ENCODE data around the gene SLC25A34. TPM values are rescaled to one million over a fixed set of nuclear protein-coding genes. Genes with fewer than 3 reads are reported as not detected.

The SLC25A34 gene
- total RNA-seq, 1 donor from 2014 or later, result 3.3 TPM

DNA sequence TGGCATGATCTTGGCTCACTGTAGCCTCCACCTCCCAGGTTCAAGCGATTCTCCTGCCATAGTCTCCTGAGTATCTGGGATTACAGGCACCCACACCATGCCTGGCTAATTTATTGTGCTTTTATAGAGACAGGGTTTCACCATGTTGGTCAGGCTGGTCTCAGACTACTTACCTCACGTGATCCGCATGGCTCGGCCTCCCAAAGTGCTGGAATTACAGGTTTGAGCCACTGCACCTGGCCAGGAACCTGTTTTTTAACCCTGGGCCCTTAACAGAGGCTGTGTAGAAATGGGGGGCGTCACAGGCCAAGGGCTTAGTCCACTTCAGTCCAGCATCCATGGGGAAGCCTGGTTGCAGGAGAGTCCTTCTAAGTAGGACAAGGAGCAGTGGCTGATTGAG is 31.9 kb downstream of the SLC25A34 start:
- Mint-ChIP-seq H3K9me3 (no peaks in the 10 kb centered on the region), H3K27ac (ENCODE audit: unreplicated experiment) (no peak overlapping the region), H3K27me3 (ENCODE audit: low read depth) (no peaks in the 10 kb centered on the region), H3K4me1 (no peaks in the 10 kb centered on the region), H3K4me3 (no peak overlapping the region), H3K36me3 (ENCODE audit: low read depth) (no peaks in the 10 kb centered on the region)
- DNase-seq (ENCODE audit: low read depth, low spot score), result no peak
- TF ChIP-seq, protein P1, sequence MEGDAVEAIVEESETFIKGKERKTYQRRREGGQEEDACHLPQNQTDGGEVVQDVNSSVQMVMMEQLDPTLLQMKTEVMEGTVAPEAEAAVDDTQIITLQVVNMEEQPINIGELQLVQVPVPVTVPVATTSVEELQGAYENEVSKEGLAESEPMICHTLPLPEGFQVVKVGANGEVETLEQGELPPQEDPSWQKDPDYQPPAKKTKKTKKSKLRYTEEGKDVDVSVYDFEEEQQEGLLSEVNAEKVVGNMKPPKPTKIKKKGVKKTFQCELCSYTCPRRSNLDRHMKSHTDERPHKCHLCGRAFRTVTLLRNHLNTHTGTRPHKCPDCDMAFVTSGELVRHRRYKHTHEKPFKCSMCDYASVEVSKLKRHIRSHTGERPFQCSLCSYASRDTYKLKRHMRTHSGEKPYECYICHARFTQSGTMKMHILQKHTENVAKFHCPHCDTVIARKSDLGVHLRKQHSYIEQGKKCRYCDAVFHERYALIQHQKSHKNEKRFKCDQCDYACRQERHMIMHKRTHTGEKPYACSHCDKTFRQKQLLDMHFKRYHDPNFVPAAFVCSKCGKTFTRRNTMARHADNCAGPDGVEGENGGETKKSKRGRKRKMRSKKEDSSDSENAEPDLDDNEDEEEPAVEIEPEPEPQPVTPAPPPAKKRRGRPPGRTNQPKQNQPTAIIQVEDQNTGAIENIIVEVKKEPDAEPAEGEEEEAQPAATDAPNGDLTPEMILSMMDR (conservative IDR thresholded peaks at IDR 0.05), result no peak

DNA sequence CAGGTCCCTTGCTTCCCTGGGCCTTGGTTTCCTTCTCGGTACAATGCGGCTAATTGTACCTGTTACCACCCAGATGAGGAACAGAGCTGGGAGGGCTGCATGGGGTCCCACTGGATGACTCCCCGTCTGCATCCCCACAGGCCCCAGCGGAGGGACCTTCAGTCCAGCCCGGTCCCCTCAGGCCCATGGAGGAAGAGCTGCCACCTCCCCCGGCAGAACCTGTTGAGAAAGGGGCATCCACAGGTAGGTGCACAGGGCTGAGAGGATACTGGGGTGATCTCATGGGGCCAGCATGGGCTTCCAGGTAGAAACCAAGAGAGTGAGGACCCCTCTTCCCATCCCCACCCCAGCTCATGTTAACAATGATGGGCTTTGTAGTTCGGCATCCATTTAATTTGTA is 32.3 kb downstream of the SLC25A34 start:
- Mint-ChIP-seq H3K4me3 (no peak overlapping the region), H3K9me3 (no peaks in the 10 kb centered on the region), H3K36me3 (ENCODE audit: low read depth) (no peaks in the 10 kb centered on the region), H3K4me1 (no peaks in the 10 kb centered on the region), H3K27ac (ENCODE audit: unreplicated experiment) (no peak overlapping the region), H3K27me3 (ENCODE audit: low read depth) (no peaks in the 10 kb centered on the region)
- DNase-seq (ENCODE audit: low read depth, low spot score), result no peak
- TF ChIP-seq, protein P1 (conservative IDR thresholded peaks at IDR 0.05), result no peak

DNA sequence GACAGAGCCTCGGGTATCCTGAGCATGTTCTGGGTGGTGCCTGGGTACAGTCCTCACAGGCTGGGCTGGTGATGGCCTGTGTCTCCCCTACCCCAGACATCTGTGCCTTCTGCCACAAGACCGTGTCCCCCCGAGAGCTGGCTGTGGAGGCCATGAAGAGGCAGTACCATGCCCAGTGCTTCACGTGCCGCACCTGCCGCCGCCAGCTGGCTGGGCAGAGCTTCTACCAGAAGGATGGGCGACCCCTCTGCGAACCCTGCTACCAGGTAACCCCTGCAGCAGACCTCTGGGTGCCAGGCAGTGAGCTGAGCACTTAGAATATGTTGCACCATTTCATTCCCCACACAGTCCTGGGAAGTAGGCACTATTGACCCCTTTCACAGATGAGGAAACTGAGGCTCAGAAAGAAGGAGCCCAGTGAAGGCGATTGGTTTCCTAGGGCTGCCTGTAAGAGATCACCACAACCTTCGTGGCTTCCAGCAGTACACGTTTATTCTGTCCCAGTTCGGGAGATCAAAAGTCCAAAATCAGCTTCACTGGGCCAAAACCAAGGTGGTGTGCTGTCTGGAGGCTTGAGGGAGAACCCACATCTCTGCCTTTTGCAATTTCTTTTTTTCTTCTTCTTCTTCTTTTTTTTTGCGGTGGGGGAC is 34.4 kb downstream of the SLC25A34 start:
- Mint-ChIP-seq H3K27me3 (ENCODE audit: low read depth) (no peaks in the 10 kb centered on the region), H3K36me3 (ENCODE audit: low read depth) (peaks cover 2% of the 10 kb centered on the region), H3K9me3 (no peaks in the 10 kb centered on the region), H3K4me3 (no peak overlapping the region), H3K27ac (ENCODE audit: unreplicated experiment) (no peak overlapping the region), H3K4me1 (no peaks in the 10 kb centered on the region)
- TF ChIP-seq, protein P1 (conservative IDR thresholded peaks at IDR 0.05), result no peak
- DNase-seq (ENCODE audit: low read depth, low spot score), result no peak

DNA sequence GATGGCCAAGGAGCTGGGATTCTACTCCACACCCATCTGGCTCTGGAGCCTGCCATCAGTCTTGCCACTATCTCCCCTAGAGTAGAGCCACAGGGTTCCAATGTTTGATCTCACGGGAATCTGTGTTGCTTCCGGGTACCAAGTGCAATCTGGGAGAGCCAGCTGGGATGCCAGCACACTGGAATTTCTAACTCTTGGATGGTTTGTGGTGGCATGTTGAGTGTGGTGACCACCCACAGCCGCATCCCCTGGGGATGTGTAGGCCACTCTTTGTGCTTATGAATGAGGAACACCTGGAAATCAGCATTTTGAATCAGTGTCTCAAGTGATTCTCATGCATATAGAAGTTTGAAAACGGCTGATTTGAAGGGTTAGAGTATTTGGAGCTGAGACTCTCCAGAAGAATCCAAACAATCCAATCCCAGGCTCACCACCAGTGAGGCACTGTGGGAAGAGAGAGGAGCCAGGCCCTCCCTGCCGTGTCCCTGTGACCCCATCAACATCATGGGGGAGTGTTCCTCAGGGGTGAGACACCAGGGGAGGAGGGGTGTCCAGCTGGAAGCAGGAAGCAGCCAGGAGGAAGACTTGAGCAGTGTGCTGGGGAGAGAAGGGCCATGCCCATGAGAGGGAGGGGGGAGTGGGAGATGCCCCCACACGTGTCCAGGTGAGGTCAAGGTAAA is 35.9 kb downstream of the SLC25A34 start:
- no peaks in the 10 kb centered on the region for H3K27me3 Mint-ChIP-seq (ENCODE audit: low read depth)
- DNase-seq (ENCODE audit: low read depth, low spot score), result no peak
- H3K36me3 Mint-ChIP-seq (ENCODE audit: low read depth), result peaks cover 2% of the 10 kb centered on the region
- H3K4me1 Mint-ChIP-seq, result no peaks in the 10 kb centered on the region
- no peak overlapping the region for H3K27ac Mint-ChIP-seq (ENCODE audit: unreplicated experiment)
- TF ChIP-seq, protein P1 (conservative IDR thresholded peaks at IDR 0.05), result no peak
- no peak overlapping the region for H3K4me3 Mint-ChIP-seq
- no peaks in the 10 kb centered on the region for H3K9me3 Mint-ChIP-seq

DNA sequence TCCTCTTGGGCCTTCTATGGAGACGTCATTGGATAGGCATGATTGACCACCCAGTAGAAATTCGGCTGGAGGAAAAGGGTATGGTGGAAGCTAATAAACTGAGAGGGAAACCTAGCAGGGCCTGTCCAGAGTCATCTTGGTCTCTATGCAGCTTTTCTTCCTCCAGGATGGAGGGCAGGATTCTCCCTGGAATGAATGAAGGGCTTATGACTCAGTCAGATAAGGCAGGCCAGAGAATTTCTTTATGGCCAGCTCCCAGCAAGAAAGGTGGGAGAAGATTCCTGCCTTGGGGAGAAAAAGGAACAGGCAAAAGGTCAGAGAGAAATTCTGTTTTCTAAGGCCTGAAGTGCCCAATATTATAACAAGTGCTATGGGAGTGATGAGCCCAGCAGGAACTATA is 39.6 kb downstream of the SLC25A34 start:
- peaks cover 5% of the 10 kb centered on the region for H3K36me3 Mint-ChIP-seq (ENCODE audit: low read depth)
- TF ChIP-seq, protein P1 (conservative IDR thresholded peaks at IDR 0.05), result no peak
- no peaks in the 10 kb centered on the region for H3K27me3 Mint-ChIP-seq (ENCODE audit: low read depth)
- H3K9me3 Mint-ChIP-seq, result no peaks in the 10 kb centered on the region
- DNase-seq (ENCODE audit: low read depth, low spot score), result no peak
- no peaks in the 10 kb centered on the region for H3K4me1 Mint-ChIP-seq
- H3K27ac Mint-ChIP-seq (ENCODE audit: unreplicated experiment), result no peak overlapping the region
- H3K4me3 Mint-ChIP-seq, result no peak overlapping the region

All from neural crest cell (in vitro differentiated cells).